ENCODE results near the gene FAM13C. TPM values are rescaled to one million over a fixed set of nuclear protein-coding genes. Genes with fewer than 3 reads are reported as not detected.

FAM13C gene
- total and polyA plus RNA-seq, 8 donors: 1.1 to 3.4 (median 2.2) TPM

GRCh38 chr10:59384761-59385160 lies 22.4 kb upstream of the FAM13C start:
- Histone ChIP-seq H3K9me3 (no peaks in the 10 kb centered on the region), H3K27me3 (no peaks in the 10 kb centered on the region), H3K4me1 (no peaks in the 10 kb centered on the region), H3K27ac (no peak overlapping the region), H3K36me3 (no peaks in the 10 kb centered on the region), H3K4me3 (no peak overlapping the region)
- TF ChIP-seq CTCF (IDR thresholded peaks at IDR 0.05): no peak
- DNase-seq (no peak), FAIRE-seq (no peak), ATAC-seq (no peak)
- WGBS, 2 donors: 43 to 48% methylated on average over 3 of the region's 3 CpGs
- intact Hi-C loops (cut with DNase I): no loop called here

DNA sequence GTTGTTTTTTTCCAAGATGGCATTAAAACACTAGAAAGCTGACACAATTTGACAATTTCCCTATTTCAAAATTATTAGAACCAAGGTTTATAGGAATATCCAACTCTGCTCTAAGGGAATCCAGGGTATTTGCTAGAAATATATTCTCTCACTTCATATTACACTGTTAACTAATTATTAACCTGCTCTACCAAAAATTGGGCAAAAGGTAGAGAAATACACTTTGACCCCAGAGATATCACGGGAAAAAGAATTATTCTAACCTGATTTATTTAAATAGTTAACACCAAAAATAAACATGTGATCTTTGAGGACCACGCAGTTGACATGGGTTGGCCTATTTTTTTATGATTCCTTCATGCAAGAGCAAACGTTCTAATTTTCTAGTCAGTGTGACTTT lies 21.6 kb upstream of the FAM13C start:
- 48 to 57% methylated on average over 3 of the region's 3 CpGs for whole genome bisulfite sequencing, 2 donors
- FAIRE-seq: no peak
- Histone ChIP-seq H3K4me3 (no peak overlapping the region), H3K27me3 (no peaks in the 10 kb centered on the region), H3K9me3 (no peaks in the 10 kb centered on the region), H3K36me3 (no peaks in the 10 kb centered on the region), H3K27ac (no peak overlapping the region), H3K4me1 (no peaks in the 10 kb centered on the region)
- intact Hi-C loops (cut with DNase I): no loop called here
- TF ChIP-seq CTCF (IDR thresholded peaks at IDR 0.05): no peak
- ATAC-seq: no peak
- DNase-seq: no peak

DNA sequence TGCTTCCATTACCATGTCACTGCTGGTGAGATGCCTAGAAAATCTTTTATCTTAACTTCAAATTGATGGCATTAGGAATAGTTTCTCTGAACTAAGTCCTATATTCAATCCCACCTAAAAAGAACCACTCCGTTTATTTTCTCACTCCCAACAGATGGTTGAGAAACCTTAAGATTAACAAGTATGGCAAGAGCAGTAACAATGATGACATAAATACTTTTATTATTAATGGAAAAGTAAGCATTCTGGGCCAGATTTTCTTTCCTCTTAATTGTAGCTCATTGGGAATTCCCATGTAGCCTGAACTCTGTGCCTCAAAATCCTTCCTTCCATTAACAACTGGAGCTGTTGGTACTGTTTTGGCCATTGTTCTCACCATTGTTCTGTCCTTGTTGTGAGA lies 21.1 kb upstream of the FAM13C start:
- no peak for FAIRE-seq
- no peak overlapping the region for H3K27ac ChIP-seq

GRCh38 chr10:59382831-59383295 lies 20.5 kb upstream of the FAM13C start:
- Histone ChIP-seq H3K4me1 (no peaks in the 10 kb centered on the region), H3K36me3 (no peaks in the 10 kb centered on the region), H3K27me3 (no peaks in the 10 kb centered on the region), H3K9me3 (no peaks in the 10 kb centered on the region), H3K4me3 (no peak overlapping the region), H3K27ac (no peak overlapping the region)
- intact Hi-C loops (cut with DNase I): no loop called here
- FAIRE-seq (no peak), DNase-seq (no peak), ATAC-seq (peak in 1 of 4 donors; percentile 36)
- WGBS, 2 donors: 34 to 38% methylated on average over 3 of the region's 3 CpGs
- no peak for TF ChIP-seq CTCF (IDR thresholded peaks at IDR 0.05)

More for the DNA sequence above, 21.1 kb upstream of the FAM13C start:
- H3K4me1 ChIP-seq: no peaks in the 10 kb centered on the region
- H3K27me3 ChIP-seq: no peaks in the 10 kb centered on the region
- no peak for TF ChIP-seq CTCF (IDR thresholded peaks at IDR 0.05)
- ATAC-seq: no peak
- no peak overlapping the region for H3K4me3 ChIP-seq
- H3K36me3 ChIP-seq: no peaks in the 10 kb centered on the region
- intact Hi-C loops (cut with DNase I): no loop called here
- WGBS, 2 donors: 51 to 65% methylated on average over 1 of the region's 1 CpG
- H3K9me3 ChIP-seq: no peaks in the 10 kb centered on the region
- no peak for DNase-seq

GRCh38 chr10:59381687-59382086 lies 19.3 kb upstream of the FAM13C start:
- intact Hi-C loops (cut with DNase I): no loop called here
- ATAC-seq: no peak
- no peak for DNase-seq
- no peaks in the 10 kb centered on the region for H3K36me3 ChIP-seq
- no peak for TF ChIP-seq CTCF (IDR thresholded peaks at IDR 0.05)
- no peak overlapping the region for H3K4me3 ChIP-seq
- no peaks in the 10 kb centered on the region for H3K4me1 ChIP-seq
- FAIRE-seq: no peak
- H3K27ac ChIP-seq: no peak overlapping the region
- no peaks in the 10 kb centered on the region for H3K9me3 ChIP-seq
- 33 to 40% methylated on average over 1 of the region's 1 CpG for WGBS, 2 donors
- H3K27me3 ChIP-seq: no peaks in the 10 kb centered on the region
